T-cell (primary cell): ENCODE data around the gene NLRP6. TPM values are rescaled to one million over a fixed set of nuclear protein-coding genes. Genes with fewer than 3 reads are reported as not detected.

Experiments
- ATAC-seq, 4 experiments: fragments of 200-7000 bp in 3 of 4; fragments of 150-1000 bp in 1 of 4; cut with Tn5 transposase; replicated peaks in 1 of 4; 1 replicate in 3 of 4; 2 replicates in 1 of 4; pipeline ENCODE4 v1.10.0; 2021; ENCODE audit warnings: moderate library complexity in 3 of 4, mild to moderate bottlenecking in 2 of 4, moderate number of reproducible peaks in 1 of 4
- CTCF ChIA-PET, 2 donors: fragments of 300-600 bp; sonication (Branson Sonifier 250); formaldehyde crosslinking; loops; one replicate each; lab custom pipeline; 2022; ENCODE audit warnings: antibody characterized with exemption in 2 of 2; lab: Charles Lee
- POLR2A ChIA-PET, 2 donors: fragments of 300-600 bp; sonication (Branson Sonifier 250); formaldehyde crosslinking; loops; one replicate each; lab custom pipeline; 2022; ENCODE audit warnings: antibody characterized with exemption in 2 of 2; lab: Charles Lee
- DNase-seq, 35 experiments: peaks; one replicate each; pipeline versions ENCODE4 v3.0.0 to v3.0.0-alpha.2; 2013 to 2023
- H3K27ac ChIP-seq: one replicate; pipeline ENCODE4 v1.5.1; 2013; ENCODE audit warnings: low read length
- H3K27me3 ChIP-seq, 2 experiments: replicated peaks in 1 of 2; 1 replicate in 1 of 2; 2 replicates in 1 of 2; pipeline versions ENCODE4 v1.6.1 to v1.7.0; 2013; ENCODE audit warnings: low read length in 1 of 2, mixed read lengths in 1 of 2; ENCODE audit not compliant: control insufficient read depth in 2 of 2, insufficient read depth in 2 of 2; ENCODE audit errors: extremely low read depth in 1 of 2
- H3K36me3 ChIP-seq, 2 donors: 1 replicate in 1 of 2; 2 replicates in 1 of 2; pipeline versions ENCODE4 v1.6.1 to v1.7.0; 2013; ENCODE audit warnings: low read length in 1 of 2; ENCODE audit not compliant: control insufficient read depth in 2 of 2, insufficient read depth in 1 of 2; ENCODE audit errors: extremely low read depth in 1 of 2
- H3K4me1 ChIP-seq, 2 experiments: 1 replicate in 1 of 2; 2 replicates in 1 of 2; pipeline versions ENCODE4 v1.6.1 to v1.7.0; 2013; ENCODE audit warnings: low read length in 2 of 2, mixed read lengths in 1 of 2; ENCODE audit not compliant: insufficient read depth in 2 of 2, control insufficient read depth in 1 of 2; ENCODE audit errors: extremely low read depth in 1 of 2
- H3K4me3 ChIP-seq, 2 donors: 1 replicate in 1 of 2; 2 replicates in 1 of 2; pipeline versions ENCODE4 v1.5.1 to v1.7.0; 2013; ENCODE audit warnings: mild to moderate bottlenecking in 2 of 2, low read length in 1 of 2, moderate library complexity in 1 of 2; ENCODE audit not compliant: control insufficient read depth in 1 of 2; ENCODE audit errors: extremely low read depth in 1 of 2
- H3K9me3 ChIP-seq: 2 replicates; pipeline ENCODE4 v1.7.0; 2013
- H3K27ac Mint-ChIP-seq, 2 donors: one replicate each; pipeline ENCODE4 v1.8.0; 2020 to 2021; ENCODE audit warnings: mild to moderate bottlenecking in 2 of 2, mixed read lengths in 2 of 2
- H3K27me3 Mint-ChIP-seq, 2 donors: one replicate each; pipeline ENCODE4 v1.8.0; 2021 to 2022; ENCODE audit warnings: mixed read lengths in 2 of 2
- H3K36me3 Mint-ChIP-seq: one replicate; pipeline ENCODE4 v1.8.0; 2021; ENCODE audit warnings: mixed read lengths
- H3K4me1 Mint-ChIP-seq, 3 donors: one replicate each; pipeline ENCODE4 v1.8.0; 2020 to 2022; ENCODE audit warnings: mixed read lengths in 3 of 3, mild to moderate bottlenecking in 1 of 3
- H3K4me3 Mint-ChIP-seq, 3 donors: one replicate each; pipeline ENCODE4 v1.8.0; 2020 to 2022; ENCODE audit warnings: mild to moderate bottlenecking in 3 of 3, mixed read lengths in 3 of 3, moderate library complexity in 3 of 3
- H3K9me3 Mint-ChIP-seq, 3 donors: one replicate each; pipeline ENCODE4 v1.8.0; 2020 to 2022; ENCODE audit warnings: mixed read lengths in 3 of 3
- WGBS: methylation state at CpG from one replicate; pipeline ENCODE4 v1.1.5; 2013; ENCODE audit warnings: missing lambda C conversion rate; ENCODE audit not compliant: insufficient coverage; 5-methylcytosine and 5-hydroxymethylcytosine counted together
- total RNA-seq, 35 experiments: library from RNA in 6 of 35; stranded (reverse) in 6 of 35; fragments of 120-200 nt in 1 of 35; gene quantifications; one replicate each; pipeline versions ENCODE4 v1.2.1 to v1.2.4 and lab custom pipeline; 2013 to 2026

NLRP6 gene
- total RNA-seq, 5 donors from 2014 or later (not counting 1 experiment from before 2014, with no cell fraction given), result 6.7 to 27.7 (median 20.9) TPM

DNA sequence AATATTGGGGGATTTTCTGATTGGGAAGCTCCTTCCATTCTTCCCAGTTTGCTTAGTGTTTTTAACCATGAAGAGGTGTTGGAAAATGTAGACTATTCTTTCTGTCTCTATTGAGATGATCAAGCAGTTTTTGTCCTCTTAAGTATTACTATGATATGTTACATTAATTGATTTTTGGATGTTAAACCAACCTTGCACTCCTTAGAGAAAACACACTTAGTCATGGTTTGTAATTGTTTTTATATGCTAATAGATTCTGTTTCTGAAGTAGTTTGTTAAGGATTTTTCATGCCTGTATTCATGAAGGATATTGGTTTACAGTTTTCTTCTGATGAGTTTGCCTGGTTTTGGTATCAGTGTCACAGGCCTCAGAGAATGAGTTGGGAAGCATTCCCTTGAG is 2.0 kb upstream of the NLRP6 start:
- peak overlapping the region in 1 of 3 donors; percentile 91 for H3K4me3 Mint-ChIP-seq

GRCh38 chr11:279040-279965 is 1.1 kb downstream of the NLRP6 start:
- H3K4me3 Mint-ChIP-seq, result peak overlapping the region; percentile 76 to 91 (median 76)
- peaks cover 17 to 61% of the 10 kb centered on the region in 2 experiments for H3K4me1 ChIP-seq
- H3K4me3 ChIP-seq, result peak overlapping the region; percentile 45 to 63
- WGBS, result 19% methylated on average over 83 of the region's 97 CpGs
- peaks cover 0 to 16% of the 10 kb centered on the region in 2 donors for H3K27me3 Mint-ChIP-seq
- H3K9me3 ChIP-seq, result no peaks in the 10 kb centered on the region
- ChIA-PET POLR2A (interaction anchor here in 1 of 2 donors (0.6 kb wide), 1 partner anchor 33 kb away, joined by 9 read pairs; no protein-coding TSS in a partner anchor), CTCF (interaction anchor here (1.0 kb wide), 2 partner anchors 28 to 29 kb away, joined by 5 read pairs; no protein-coding TSS in a partner anchor)
- H3K36me3 Mint-ChIP-seq, result no peaks in the 10 kb centered on the region
- peak in 2 of 35 experiments; percentile 27 to 53 for DNase-seq
- H3K4me1 Mint-ChIP-seq, result peaks cover 43 to 59% (median 55%) of the 10 kb centered on the region in 3 donors
- no peak overlapping the region for H3K27ac ChIP-seq
- H3K27me3 ChIP-seq, result peaks cover 0 to 57% of the 10 kb centered on the region in 2 experiments
- ATAC-seq, result peak; percentile 23 to 42 (median 31)
- H3K36me3 ChIP-seq, result no peaks in the 10 kb centered on the region
- peaks cover 0 to 9% (median 0%) of the 10 kb centered on the region in 3 donors for H3K9me3 Mint-ChIP-seq
- peak overlapping the region in 1 of 2 donors; percentile 79 for H3K27ac Mint-ChIP-seq

More for the DNA sequence above, 2.0 kb upstream of the NLRP6 start:
- DNase-seq (no peak), ATAC-seq (no peak)
- Mint-ChIP-seq H3K27ac (peak overlapping the region; percentile 25 to 36), H3K27me3 (peaks cover 0 to 5% of the 10 kb centered on the region in 2 donors), H3K36me3 (no peaks in the 10 kb centered on the region), H3K4me1 (peaks cover 18 to 36% (median 32%) of the 10 kb centered on the region in 3 donors), H3K9me3 (peaks cover 0 to 9% (median 0%) of the 10 kb centered on the region in 3 donors)
- POLR2A ChIA-PET, result interaction anchor here in 1 of 2 donors (0.7 kb wide), 1 partner anchor 38 kb away, joined by 3 read pairs; no protein-coding TSS in a partner anchor
- peaks cover 13 to 37% of the 10 kb centered on the region in 2 experiments for H3K4me1 ChIP-seq
- H3K27me3 ChIP-seq, result peaks cover 0 to 28% of the 10 kb centered on the region in 2 experiments
- CTCF ChIA-PET, result interaction anchor here (0.6 to 1.3 kb wide), 2 partner anchors 25 to 88 kb away, joined by 3 to 4 read pairs; no protein-coding TSS in a partner anchor
- no peak overlapping the region for H3K27ac ChIP-seq
- no peaks in the 10 kb centered on the region for H3K9me3 ChIP-seq
- no peaks in the 10 kb centered on the region for H3K36me3 ChIP-seq
- no peak overlapping the region for H3K4me3 ChIP-seq

DNA sequence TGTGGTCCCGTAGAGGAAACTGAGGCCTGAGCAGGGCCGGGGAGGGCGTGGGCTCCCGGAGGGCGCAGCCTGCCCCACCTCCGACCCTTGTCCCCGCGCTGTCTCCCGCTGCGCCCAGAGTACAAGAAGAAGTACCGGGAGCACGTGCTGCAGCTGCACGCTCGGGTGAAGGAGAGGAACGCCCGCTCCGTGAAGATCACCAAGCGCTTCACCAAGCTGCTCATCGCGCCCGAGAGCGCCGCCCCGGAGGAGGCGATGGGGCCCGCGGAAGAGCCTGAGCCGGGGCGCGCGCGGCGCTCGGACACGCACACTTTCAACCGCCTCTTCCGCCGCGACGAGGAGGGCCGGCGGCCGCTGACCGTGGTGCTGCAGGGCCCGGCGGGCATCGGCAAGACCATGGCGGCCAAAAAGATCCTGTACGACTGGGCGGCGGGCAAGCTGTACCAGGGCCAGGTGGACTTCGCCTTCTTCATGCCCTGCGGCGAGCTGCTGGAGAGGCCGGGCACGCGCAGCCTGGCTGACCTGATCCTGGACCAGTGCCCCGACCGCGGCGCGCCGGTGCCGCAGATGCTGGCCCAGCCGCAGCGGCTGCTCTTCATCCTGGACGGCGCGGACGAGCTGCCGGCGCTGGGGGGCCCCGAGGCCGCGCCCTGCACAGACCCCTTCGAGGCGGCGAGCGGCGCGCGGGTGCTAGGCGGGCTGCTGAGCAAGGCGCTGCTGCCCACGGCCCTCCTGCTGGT is 1.9 kb downstream of the NLRP6 start:
- DNase-seq (peak in 25 of 35 experiments; percentile 29 to 70 (median 51)), ATAC-seq (peak; percentile 55 to 61 (median 58))
- H3K36me3 Mint-ChIP-seq, result no peaks in the 10 kb centered on the region
- 4% methylated on average over 85 of the region's 85 CpGs for WGBS
- peaks cover 0 to 16% of the 10 kb centered on the region in 2 donors for H3K27me3 Mint-ChIP-seq
- H3K4me1 ChIP-seq, result peaks cover 17 to 61% of the 10 kb centered on the region in 2 experiments
- H3K27ac Mint-ChIP-seq, result peak overlapping the region; percentile 57 to 74
- peaks cover 43 to 62% (median 54%) of the 10 kb centered on the region in 3 donors for H3K4me1 Mint-ChIP-seq
- ChIA-PET CTCF (interaction anchor here (1.0 to 1.7 kb wide), 2 partner anchors 29 to 30 kb away, joined by 5 to 8 read pairs; no protein-coding TSS in a partner anchor), POLR2A (no interaction called here)
- no peaks in the 10 kb centered on the region for H3K9me3 ChIP-seq
- no peaks in the 10 kb centered on the region for H3K36me3 ChIP-seq
- no peak overlapping the region for H3K27ac ChIP-seq
- peaks cover 0 to 63% of the 10 kb centered on the region in 2 experiments for H3K27me3 ChIP-seq
- peak overlapping the region; percentile 45 to 63 for H3K4me3 ChIP-seq
- H3K4me3 Mint-ChIP-seq, result peak overlapping the region; percentile 71 to 91 (median 80)
- peaks cover 0 to 9% (median 0%) of the 10 kb centered on the region in 3 donors for H3K9me3 Mint-ChIP-seq

DNA sequence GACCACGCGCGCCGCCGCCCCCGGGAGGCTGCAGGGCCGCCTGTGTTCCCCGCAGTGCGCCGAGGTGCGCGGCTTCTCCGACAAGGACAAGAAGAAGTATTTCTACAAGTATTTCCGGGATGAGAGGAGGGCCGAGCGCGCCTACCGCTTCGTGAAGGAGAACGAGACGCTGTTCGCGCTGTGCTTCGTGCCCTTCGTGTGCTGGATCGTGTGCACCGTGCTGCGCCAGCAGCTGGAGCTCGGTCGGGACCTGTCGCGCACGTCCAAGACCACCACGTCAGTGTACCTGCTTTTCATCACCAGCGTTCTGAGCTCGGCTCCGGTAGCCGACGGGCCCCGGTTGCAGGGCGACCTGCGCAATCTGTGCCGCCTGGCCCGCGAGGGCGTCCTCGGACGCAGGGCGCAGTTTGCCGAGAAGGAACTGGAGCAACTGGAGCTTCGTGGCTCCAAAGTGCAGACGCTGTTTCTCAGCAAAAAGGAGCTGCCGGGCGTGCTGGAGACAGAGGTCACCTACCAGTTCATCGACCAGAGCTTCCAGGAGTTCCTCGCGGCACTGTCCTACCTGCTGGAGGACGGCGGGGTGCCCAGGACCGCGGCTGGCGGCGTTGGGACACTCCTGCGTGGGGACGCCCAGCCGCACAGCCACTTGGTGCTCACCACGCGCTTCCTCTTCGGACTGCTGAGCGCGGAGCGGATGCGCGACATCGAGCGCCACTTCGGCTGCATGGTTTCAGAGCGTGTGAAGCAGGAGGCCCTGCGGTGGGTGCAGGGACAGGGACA is 2.7 kb downstream of the NLRP6 start:
- DNase-seq (peak in 9 of 35 experiments; percentile 15 to 63 (median 51)), ATAC-seq (peak; percentile 36 to 53 (median 48))
- Histone ChIP-seq H3K9me3 (no peaks in the 10 kb centered on the region), H3K27ac (no peak overlapping the region), H3K36me3 (no peaks in the 10 kb centered on the region), H3K4me1 (peaks cover 17 to 67% of the 10 kb centered on the region in 2 experiments), H3K4me3 (peak overlapping the region; percentile 51 to 63), H3K27me3 (peaks cover 0 to 70% of the 10 kb centered on the region in 2 experiments)
- H3K36me3 Mint-ChIP-seq, result no peaks in the 10 kb centered on the region
- CTCF ChIA-PET, result interaction anchor here (1.7 to 2.1 kb wide), 2 partner anchors 30 kb away, joined by 7 to 8 read pairs; no protein-coding TSS in a partner anchor
- POLR2A ChIA-PET, result no interaction called here
- H3K27ac Mint-ChIP-seq, result peak overlapping the region; percentile 81 to 90
- 10% methylated on average over 79 of the region's 79 CpGs for WGBS
- H3K9me3 Mint-ChIP-seq, result peaks cover 0 to 9% (median 0%) of the 10 kb centered on the region in 3 donors
- peaks cover 0 to 16% of the 10 kb centered on the region in 2 donors for H3K27me3 Mint-ChIP-seq
- peak overlapping the region; percentile 84 to 91 (median 85) for H3K4me3 Mint-ChIP-seq
- peaks cover 43 to 67% (median 57%) of the 10 kb centered on the region in 3 donors for H3K4me1 Mint-ChIP-seq

GRCh38 chr11:281486-282161 is 3.4 kb downstream of the NLRP6 start:
- peak; percentile 5 to 10 (median 9) for ATAC-seq
- Mint-ChIP-seq H3K4me1 (peaks cover 45 to 71% (median 60%) of the 10 kb centered on the region in 3 donors), H3K9me3 (peaks cover 0 to 2% (median 0%) of the 10 kb centered on the region in 3 donors), H3K36me3 (no peaks in the 10 kb centered on the region), H3K27me3 (peaks cover 0 to 16% of the 10 kb centered on the region in 2 donors), H3K27ac (peak overlapping the region; percentile 81 to 90), H3K4me3 (peak overlapping the region; percentile 84 to 91 (median 85))
- Histone ChIP-seq H3K27me3 (peaks cover 0 to 72% of the 10 kb centered on the region in 2 experiments), H3K4me1 (peaks cover 22 to 74% of the 10 kb centered on the region in 2 experiments), H3K4me3 (peak overlapping the region; percentile 51 to 63), H3K27ac (no peak overlapping the region), H3K36me3 (no peaks in the 10 kb centered on the region), H3K9me3 (no peaks in the 10 kb centered on the region)
- peak in 1 of 35 experiments; percentile 13 for DNase-seq
- ChIA-PET CTCF (interaction anchor here (1.7 to 2.1 kb wide), 2 partner anchors 30 to 31 kb away, joined by 7 to 8 read pairs; no protein-coding TSS in a partner anchor), POLR2A (no interaction called here)
- 27% methylated on average over 25 of the region's 26 CpGs for WGBS
